ENCODE measurements around the gene CES2.

The CES2 gene

GRCh38 chr16:66903544-66904427 lies 31.5 kb upstream of the CES2 start:
- no peak for DNase-seq

GRCh38 chr16:66904428-66904845 lies 30.9 kb upstream of the CES2 start:
- DNase-seq: no peak

GRCh38 chr16:66904846-66905632 lies 30.3 kb upstream of the CES2 start:
- no peak for DNase-seq

GRCh38 chr16:66905633-66906539 lies 29.4 kb upstream of the CES2 start:
- DNase-seq: no peak

- no peak for DNase-seq
Observed at GRCh38 chr16:66906916-66907836, 28.1 kb upstream of the CES2 start.

GRCh38 chr16:66908116-66908515 lies 27.2 kb upstream of the CES2 start:
- no peak for DNase-seq

- no peak for DNase-seq
Observed at GRCh38 chr16:66908762-66909559, 26.4 kb upstream of the CES2 start.

GRCh38 chr16:66910175-66910940 lies 25.0 kb upstream of the CES2 start:
- no peak for DNase-seq

- DNase-seq: no peak
Observed at GRCh38 chr16:66911112-66911511, 24.2 kb upstream of the CES2 start.

GRCh38 chr16:66911801-66912200 lies 23.5 kb upstream of the CES2 start:
- no peak for DNase-seq

GRCh38 chr16:66913081-66913480 lies 22.2 kb upstream of the CES2 start:
- no peak for DNase-seq

GRCh38 chr16:66913711-66914110 lies 21.6 kb upstream of the CES2 start:
- DNase-seq: no peak

GRCh38 chr16:66914541-66914940 lies 20.8 kb upstream of the CES2 start:
- DNase-seq: no peak

GRCh38 chr16:66915041-66915440 lies 20.3 kb upstream of the CES2 start:
- DNase-seq: no peak

GRCh38 chr16:66916518-66916917 lies 18.8 kb upstream of the CES2 start:
- DNase-seq: no peak

GRCh38 chr16:66917741-66918140 lies 17.6 kb upstream of the CES2 start:
- no peak for DNase-seq

GRCh38 chr16:66918355-66918754 lies 17.0 kb upstream of the CES2 start:
- DNase-seq: no peak

- no peak for DNase-seq
Observed at GRCh38 chr16:66918803-66919568, 16.3 kb upstream of the CES2 start, which contains the start of gene CDH16. TSS of gene CDH16 (minus strand) at chr16:66918885. CDS start at chr16:66918065, 820 bp downstream.
